ENCODE measurements around the gene CHST7. TPM values are rescaled to one million over a fixed set of nuclear protein-coding genes. Genes with fewer than 3 reads are reported as not detected.

The CHST7 gene
- total and polyA plus RNA-seq, 2 donors (not counting 1 experiment from before 2014, with no cell fraction given) = 1.3 to 2.6 TPM

DNA sequence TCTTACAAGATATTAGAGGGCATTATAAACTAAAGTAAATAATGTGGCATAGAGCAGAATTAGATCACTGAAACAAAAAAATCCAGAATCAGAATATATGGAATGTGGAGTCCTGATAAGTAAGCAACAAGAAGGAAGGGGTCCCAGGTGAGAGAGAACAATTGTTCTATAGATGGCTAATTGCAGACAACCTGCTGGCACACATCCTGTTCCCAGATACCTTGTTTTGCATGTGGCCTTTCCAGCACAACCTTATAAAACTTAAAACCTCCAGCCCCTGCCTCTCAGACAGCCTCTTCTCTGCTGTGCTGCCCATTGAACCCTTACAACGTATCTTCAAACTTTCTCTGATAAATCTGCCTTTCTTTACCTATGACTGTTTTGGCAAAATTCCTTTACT is 23.7 kb upstream of the CHST7 start:
- H3K4me2 ChIP-seq (replicated peaks; ENCODE audit: low read depth, low read length, poor library complexity, severe bottlenecking) = no peak overlapping the region
- peaks cover 11% of the 10 kb centered on the region for H3K79me2 ChIP-seq (ENCODE audit: control insufficient read depth, insufficient read depth, low read length)
- POLR2A ChIA-PET = no interaction called here
- no peak overlapping the region for H3K9ac ChIP-seq (ENCODE audit: low read length)
- no peak overlapping the region for H3K4me3 Mint-ChIP-seq
- H4K20me1 ChIP-seq (ENCODE audit: control insufficient read depth, insufficient read depth, low read length, poor library complexity, severe bottlenecking) = no peaks in the 10 kb centered on the region
- ATAC-seq (ENCODE audit: low read depth) (no peak), DNase-seq (no peak)
- no peaks in the 10 kb centered on the region for H3K27me3 ChIP-seq (replicated peaks in 1 of 4; ENCODE audit: control extremely low read depth in 1 of 4, control insufficient read depth in 3 of 4, insufficient read depth in 4 of 4, low read length in 3 of 4)
- H3K36me3 ChIP-seq (replicated peaks in 1 of 2; ENCODE audit: control extremely low read depth in 1 of 2, control insufficient read depth in 1 of 2, extremely low read depth in 1 of 2, insufficient read depth in 2 of 2, low read length in 1 of 2) = no peaks in the 10 kb centered on the region
- TF ChIP-seq, protein P1, sequence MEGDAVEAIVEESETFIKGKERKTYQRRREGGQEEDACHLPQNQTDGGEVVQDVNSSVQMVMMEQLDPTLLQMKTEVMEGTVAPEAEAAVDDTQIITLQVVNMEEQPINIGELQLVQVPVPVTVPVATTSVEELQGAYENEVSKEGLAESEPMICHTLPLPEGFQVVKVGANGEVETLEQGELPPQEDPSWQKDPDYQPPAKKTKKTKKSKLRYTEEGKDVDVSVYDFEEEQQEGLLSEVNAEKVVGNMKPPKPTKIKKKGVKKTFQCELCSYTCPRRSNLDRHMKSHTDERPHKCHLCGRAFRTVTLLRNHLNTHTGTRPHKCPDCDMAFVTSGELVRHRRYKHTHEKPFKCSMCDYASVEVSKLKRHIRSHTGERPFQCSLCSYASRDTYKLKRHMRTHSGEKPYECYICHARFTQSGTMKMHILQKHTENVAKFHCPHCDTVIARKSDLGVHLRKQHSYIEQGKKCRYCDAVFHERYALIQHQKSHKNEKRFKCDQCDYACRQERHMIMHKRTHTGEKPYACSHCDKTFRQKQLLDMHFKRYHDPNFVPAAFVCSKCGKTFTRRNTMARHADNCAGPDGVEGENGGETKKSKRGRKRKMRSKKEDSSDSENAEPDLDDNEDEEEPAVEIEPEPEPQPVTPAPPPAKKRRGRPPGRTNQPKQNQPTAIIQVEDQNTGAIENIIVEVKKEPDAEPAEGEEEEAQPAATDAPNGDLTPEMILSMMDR (IDR thresholded peaks at IDR 0.05) = no peak
- TF ChIP-seq EZH2 (IDR thresholded peaks at IDR 0.05; ENCODE audit: borderline replicate concordance, insufficient read depth, low read depth, low read length, poor library complexity, severe bottlenecking) = no peak
- WGBS (ENCODE audit: insufficient coverage) = no CpG with 5 or more reads among the region's 1 CpG
- peaks cover 5 to 12% of the 10 kb centered on the region in 2 donors for H3K4me1 ChIP-seq (ENCODE audit: control insufficient read depth in 2 of 2, insufficient read depth in 2 of 2, low read length in 2 of 2)
- H3K9me3 Mint-ChIP-seq (ENCODE audit: insufficient read depth) = no peaks in the 10 kb centered on the region
- H3K9me3 ChIP-seq (ENCODE audit: control extremely low read depth in 1 of 3, control insufficient read depth in 2 of 3, insufficient read depth in 1 of 3, low read length in 2 of 3) = no peaks in the 10 kb centered on the region
- CTCF ChIA-PET = no interaction called here
- no peak overlapping the region for H3K27ac ChIP-seq (ENCODE audit: low read length in 2 of 2)
- H3K27me3 Mint-ChIP-seq = no peaks in the 10 kb centered on the region
- peaks cover 17% of the 10 kb centered on the region for H3K4me1 Mint-ChIP-seq
- no peak overlapping the region for H2AFZ ChIP-seq (ENCODE audit: insufficient read depth, low read depth, low read length, poor library complexity, severe bottlenecking)
- intact Hi-C loops (cut with micrococcal nuclease) = no loop called here
- H3K27ac Mint-ChIP-seq = no peak overlapping the region
- no peak overlapping the region for H3K4me3 ChIP-seq (ENCODE audit: control extremely low read depth in 1 of 5, extremely low read depth in 1 of 5, insufficient read depth in 1 of 5, low read depth in 2 of 5, low read length in 4 of 5)

DNA sequence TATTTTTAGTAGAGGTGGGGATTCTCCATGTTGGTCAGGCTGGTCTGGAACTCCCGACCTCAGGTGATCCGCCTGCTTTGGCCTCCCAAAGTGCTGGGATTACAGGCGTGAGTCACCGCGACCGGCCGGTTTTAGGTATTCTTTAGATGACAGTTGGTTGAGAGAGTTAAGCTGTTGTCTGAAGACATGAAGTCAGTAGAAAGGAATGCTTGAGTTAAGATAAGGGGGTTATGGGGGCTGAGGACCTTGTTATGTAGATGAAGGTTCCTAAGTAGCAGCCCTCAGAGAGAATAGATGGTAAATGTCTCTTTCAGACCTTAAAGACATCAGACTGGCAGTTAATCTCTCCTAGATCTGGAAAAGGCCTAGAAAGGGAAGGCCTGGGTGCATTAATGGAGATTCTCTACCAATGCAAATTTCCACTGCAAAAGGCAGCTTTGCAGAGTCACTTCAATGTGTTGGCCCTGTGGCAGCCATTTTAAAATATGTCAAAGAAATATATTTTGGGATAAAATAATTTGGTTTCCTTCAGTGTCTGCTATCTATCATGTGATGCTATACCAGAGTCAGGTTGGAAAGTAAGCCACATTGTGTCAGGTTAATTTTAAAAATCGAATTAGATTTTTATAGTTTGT is 22.0 kb upstream of the CHST7 start:
- Histone ChIP-seq H3K9ac (ENCODE audit: low read length) (no peak overlapping the region), H3K9me3 (ENCODE audit: control extremely low read depth in 1 of 3, control insufficient read depth in 2 of 3, insufficient read depth in 1 of 3, low read length in 2 of 3) (no peaks in the 10 kb centered on the region), H4K20me1 (ENCODE audit: control insufficient read depth, insufficient read depth, low read length, poor library complexity, severe bottlenecking) (no peaks in the 10 kb centered on the region), H2AFZ (ENCODE audit: insufficient read depth, low read depth, low read length, poor library complexity, severe bottlenecking) (no peak overlapping the region), H3K27me3 (replicated peaks in 1 of 4; ENCODE audit: control extremely low read depth in 1 of 4, control insufficient read depth in 3 of 4, insufficient read depth in 4 of 4, low read length in 3 of 4) (no peaks in the 10 kb centered on the region), H3K4me1 (ENCODE audit: control insufficient read depth in 2 of 2, insufficient read depth in 2 of 2, low read length in 2 of 2) (peaks cover 0 to 1% of the 10 kb centered on the region in 2 donors), H3K36me3 (replicated peaks in 1 of 2; ENCODE audit: control extremely low read depth in 1 of 2, control insufficient read depth in 1 of 2, extremely low read depth in 1 of 2, insufficient read depth in 2 of 2, low read length in 1 of 2) (no peaks in the 10 kb centered on the region), H3K79me2 (ENCODE audit: control insufficient read depth, insufficient read depth, low read length) (no peaks in the 10 kb centered on the region), H3K27ac (ENCODE audit: low read length in 2 of 2) (no peak overlapping the region), H3K4me3 (ENCODE audit: control extremely low read depth in 1 of 5, extremely low read depth in 1 of 5, insufficient read depth in 1 of 5, low read depth in 2 of 5, low read length in 4 of 5) (no peak overlapping the region), H3K4me2 (replicated peaks; ENCODE audit: low read depth, low read length, poor library complexity, severe bottlenecking) (no peak overlapping the region)
- no peak overlapping the region for H3K27ac Mint-ChIP-seq
- no peaks in the 10 kb centered on the region for H3K27me3 Mint-ChIP-seq
- ChIA-PET CTCF (no interaction called here), POLR2A (no interaction called here)
- no peak for TF ChIP-seq EZH2 (IDR thresholded peaks at IDR 0.05; ENCODE audit: borderline replicate concordance, insufficient read depth, low read depth, low read length, poor library complexity, severe bottlenecking)
- TF ChIP-seq, protein P1 (IDR thresholded peaks at IDR 0.05) = no peak
- ATAC-seq (ENCODE audit: low read depth) = no peak
- no peak for DNase-seq
- no peak overlapping the region for H3K4me3 Mint-ChIP-seq
- intact Hi-C loops (cut with micrococcal nuclease) = no loop called here
- WGBS (ENCODE audit: insufficient coverage) = 100% methylated on average over 1 of the region's 8 CpGs
- no peaks in the 10 kb centered on the region for H3K9me3 Mint-ChIP-seq (ENCODE audit: insufficient read depth)
- H3K4me1 Mint-ChIP-seq = peaks cover 6% of the 10 kb centered on the region
